GM21526 (cell line): ENCODE data around the gene TMTC4.
A peak's percentile ranks its signal among the peaks of the same experiment; 100 is the strongest.

ENCODE experiments used
- ATAC-seq: cut with Tn5 transposase; IDR thresholded peaks from one replicate; pipeline ENCODE4 v1.9.1; 2021; ENCODE audit warnings: moderate library complexity; ENCODE audit not compliant: unreplicated experiment, low FRiP score

Gene TMTC4

DNA sequence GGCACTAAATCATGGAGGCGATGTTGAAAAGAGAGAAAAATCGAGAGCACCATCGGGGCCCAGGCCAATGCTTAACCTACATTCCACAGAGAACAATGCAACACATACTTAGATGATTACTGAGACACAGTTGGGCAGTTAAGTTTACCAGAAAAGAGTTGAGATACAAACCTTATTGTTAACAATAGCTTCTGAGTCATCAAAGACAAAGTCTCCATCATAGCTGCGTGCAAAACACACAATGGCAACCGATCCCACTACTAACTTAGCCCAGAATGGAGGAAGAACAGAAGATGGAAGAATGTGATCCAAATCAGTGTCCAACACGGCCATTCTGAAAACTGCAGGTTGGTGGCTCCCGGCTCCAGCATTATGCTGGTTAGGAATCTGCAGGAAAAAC is 6.2 kb downstream of the TMTC4 start:
- no peak for ATAC-seq

DNA sequence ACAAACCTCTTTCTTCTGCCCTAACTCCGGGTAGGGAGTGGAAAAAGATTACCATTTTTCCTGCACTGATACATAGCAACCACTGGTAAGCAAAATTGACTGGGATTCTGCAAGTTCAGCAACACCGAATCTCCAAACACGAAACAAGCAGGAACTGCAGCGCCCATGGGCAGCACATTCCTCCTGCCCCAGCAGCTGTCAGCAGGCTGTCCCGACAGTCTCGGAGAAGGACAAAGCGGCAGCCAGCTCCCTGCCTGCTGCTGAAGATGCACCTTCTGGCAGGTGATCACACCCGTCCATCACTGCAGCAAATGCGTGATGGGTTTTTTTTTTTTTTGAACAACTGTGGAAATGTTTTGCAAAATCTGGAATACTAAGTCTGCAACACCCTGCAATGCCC is 6.7 kb downstream of the TMTC4 start:
- ATAC-seq, result no peak

DNA sequence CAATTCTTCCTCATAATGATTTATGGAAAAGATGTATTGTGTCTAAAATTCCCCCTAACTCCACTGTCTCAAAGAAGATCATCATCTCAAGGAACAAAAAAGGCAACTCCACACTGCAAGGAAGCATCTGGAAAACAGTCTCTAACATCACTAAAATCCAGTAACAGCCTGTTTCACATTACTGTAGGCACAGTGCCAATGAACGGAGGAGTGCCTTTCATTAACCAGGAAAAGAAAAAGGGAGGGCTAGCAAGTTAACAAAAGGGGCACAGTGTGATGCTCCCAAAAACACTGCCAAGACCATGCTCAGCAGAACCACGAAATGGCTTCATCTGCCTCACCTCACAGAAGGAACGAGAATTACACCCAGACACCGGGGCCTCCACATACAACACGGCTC is 8.5 kb downstream of the TMTC4 start:
- no peak for ATAC-seq

DNA sequence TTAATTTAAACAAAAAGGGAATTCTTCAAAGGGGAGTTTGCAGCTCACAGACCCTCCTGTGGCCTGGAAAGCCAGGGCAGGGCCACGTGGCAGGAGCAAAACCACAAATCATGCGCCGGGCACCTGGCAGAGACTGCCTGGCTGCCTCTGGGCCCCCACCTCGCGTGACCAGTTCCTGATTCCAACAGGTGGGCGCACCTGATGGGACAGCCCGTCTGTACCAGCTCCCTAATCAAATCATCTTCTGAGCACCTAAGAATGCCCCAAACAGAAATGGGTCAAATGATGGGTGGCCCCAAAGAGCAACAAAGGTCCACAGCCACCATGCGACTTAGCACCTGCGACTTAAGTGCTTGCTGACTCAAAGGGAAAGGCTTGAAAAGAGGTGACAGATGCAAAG is 9.2 kb downstream of the TMTC4 start:
- ATAC-seq, result no peak

DNA sequence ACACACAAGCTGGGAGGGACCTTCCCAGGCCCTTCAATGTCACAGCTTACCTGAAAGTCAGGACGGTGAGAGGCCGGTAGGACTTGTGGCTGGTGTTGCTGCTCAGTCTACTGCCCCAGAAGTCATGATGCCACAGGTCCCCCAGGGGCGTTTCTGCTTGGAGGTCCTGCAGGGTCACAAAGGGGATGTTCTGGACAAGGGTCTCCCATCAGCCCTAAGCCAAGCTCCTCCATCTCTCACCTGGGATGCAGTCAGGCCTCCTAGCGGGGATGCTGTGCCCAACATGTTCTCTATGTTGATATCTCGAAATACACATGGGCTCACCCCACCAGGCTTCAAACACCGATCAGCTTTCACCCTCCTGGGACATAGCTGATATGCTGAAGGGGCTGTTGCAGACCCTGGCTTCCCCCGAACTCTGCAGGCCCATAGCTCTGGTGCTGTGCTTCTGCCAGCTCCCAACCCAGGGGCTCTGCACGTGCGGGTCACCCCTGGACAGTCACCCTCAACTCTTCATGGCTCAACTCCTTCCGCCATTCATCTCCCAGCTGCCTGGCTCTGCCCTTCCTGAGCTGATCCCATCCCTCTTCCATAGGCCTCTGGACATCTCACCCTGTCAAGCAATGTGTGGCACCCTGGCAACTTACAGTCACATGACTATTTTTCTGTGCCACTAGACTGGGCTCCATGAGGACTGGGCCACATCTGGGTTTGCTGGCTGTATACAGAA is 10.3 kb downstream of the TMTC4 start:
- no peak for ATAC-seq

DNA sequence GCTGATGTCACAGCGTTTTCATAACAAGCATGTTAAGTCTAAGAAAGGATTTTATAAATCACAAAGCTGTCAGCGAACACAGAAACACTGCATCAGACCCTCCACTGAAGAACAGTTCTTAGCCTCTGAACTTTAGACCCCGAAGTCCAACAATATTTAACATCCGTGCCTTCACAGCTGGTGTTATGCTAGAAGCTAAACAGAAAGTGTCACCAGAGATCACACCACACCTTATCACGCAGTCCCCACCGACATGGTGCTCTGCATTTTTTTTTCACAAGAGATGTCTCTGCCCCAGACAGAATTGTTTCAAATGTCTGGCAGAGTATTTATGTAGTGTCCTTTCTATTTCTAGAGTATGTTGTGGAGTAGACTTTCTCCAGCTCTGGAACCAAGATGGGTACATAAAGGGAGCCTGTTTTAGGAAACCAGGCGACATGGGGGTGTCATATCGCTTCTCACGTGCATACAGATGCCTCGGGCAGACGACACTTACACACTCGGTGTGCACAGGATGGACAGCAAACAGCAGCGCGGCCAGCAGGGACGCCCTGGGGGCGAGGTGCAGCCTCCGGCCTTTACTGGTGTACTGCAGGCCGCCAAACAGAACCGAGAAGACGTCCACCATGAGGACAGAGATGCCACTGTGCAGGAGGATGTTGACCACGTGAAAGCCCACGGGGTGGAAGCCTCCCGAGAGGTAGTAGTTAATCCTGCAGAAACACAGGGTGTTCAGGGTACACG is 12.0 kb downstream of the TMTC4 start:
- ATAC-seq, result no peak

DNA sequence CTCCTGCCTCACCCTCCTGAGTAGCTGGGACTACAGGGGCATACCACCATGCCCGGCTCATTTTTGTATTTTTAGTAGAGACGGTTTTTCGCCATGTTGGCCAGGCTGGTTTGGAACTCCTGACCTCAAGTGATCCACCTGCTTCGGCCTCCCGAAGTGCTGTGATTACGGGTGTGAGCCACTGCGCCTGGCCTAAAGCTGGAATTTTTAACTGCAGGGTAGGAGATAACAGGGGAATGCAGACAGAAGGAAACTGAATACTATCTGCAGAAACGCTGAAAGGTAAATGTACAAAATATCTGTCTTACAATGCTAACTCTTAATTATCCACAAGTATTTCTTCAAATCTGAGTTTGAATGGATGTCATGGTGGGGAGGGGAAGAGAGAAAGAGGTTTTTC is 13.8 kb downstream of the TMTC4 start:
- ATAC-seq, result no peak

DNA sequence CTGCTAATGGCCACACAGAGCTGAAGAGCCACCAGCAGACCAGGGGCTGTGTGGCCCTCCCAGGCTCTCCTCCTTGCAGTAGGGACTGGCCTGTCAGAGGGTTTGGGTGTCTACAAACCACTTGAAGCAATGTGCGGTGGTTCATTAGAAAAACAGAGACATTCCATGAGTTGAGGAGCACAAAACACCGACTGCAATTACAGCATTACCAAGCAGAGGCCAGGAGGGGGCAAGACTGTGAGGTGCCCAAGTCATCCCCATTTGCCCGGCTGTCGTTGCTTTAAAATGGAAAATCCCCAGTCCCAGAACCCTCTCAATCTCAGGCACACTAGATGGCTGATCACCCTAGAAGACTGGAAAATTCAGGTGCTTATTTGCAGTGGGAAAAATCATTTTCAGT is 15.0 kb downstream of the TMTC4 start:
- no peak for ATAC-seq

DNA sequence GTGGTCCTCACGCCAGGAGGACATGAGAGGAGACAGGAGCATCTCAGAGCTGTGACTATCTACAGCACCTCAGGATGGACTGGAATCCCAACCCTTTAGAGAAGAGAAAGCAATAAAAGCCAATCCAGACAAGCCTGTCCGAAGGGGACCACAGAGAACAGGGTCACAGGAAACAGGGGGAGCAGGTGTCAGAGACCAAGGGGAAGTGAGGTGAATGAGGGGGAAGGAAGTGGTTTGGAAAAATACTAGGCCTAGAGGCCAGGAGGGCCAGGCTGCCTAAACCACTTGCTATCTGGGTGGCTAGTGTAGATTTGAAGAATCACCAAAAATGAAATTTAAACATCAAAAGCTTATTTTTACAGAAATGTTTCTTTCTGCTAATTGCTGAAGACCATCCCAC is 16.2 kb downstream of the TMTC4 start:
- ATAC-seq, result peak; percentile 88

DNA sequence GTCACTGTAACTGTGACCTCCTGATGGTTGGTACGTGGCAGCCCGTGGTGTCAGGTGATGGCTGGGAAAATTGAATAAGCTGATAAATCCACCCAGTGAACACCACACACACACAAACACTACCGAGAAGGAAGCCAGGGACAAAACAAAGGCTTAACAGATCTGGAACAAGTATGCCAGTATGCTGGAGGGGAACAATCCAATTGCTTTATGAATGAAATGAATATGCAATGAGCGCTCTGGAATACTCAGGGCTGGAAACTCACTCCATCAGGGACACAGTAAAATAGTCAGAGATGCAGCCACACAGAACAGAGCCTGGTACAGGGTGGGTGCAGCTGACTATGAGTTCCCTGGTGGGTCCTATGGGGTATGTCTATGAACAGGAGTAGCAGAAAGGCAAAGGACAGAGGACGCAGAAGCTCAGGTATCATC is 16.7 kb downstream of the TMTC4 start:
- no peak for ATAC-seq

DNA sequence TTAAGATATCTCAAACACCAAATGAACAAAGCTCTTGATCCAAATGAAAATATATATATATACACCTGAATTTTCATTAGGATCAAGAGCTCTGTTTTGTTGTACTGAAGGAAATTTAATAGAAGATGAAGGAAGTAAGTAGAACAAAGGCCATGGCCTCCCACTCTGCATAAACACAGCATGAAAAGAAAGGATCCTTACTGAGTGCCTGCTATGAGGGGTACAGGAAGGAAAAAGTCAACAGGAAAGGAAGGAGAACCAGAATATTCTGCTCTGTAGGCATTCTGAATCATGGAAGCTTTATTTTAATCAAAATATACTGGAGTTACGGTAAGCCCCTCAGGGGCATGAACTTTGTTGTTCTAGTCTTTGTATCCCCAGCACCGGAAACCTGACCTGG is 22.1 kb downstream of the TMTC4 start:
- no peak for ATAC-seq

DNA sequence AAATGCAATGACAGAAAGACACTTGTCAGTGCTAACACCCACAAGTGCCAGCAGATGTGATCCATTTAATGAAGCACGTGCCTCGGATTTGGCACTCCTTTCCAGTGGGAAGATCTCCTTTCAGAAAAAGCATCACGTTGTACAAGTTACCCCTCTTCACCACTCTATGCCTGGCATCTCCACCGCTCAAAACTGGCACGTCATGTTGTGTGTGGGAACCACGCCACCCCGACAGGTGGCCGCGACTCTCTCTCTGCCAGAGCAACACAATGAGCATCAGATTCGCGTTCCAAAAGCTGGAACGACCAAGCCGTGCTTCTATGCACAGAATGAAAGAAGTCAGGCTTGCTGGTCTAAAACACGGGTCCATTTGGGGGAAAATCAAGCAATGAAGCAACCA is 24.3 kb downstream of the TMTC4 start:
- no peak for ATAC-seq

DNA sequence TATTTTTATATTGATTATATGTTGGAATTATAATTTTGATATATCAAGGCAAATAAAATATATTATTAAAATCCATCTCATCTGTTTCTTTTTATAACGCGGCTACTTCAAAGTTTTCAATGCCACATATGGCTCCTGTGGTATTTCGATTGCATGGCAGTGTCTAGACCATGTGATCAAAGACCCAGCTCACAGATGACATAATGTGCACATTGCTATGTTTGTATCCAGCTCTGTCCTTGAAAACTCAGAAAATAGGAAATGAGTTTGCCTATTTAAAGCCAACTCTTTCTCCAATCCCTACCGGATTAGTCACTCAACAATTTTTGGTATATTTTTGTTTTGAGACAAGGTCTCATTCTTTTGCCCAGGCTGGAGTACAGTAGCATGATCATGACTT is 26.2 kb downstream of the TMTC4 start:
- ATAC-seq, result no peak

DNA sequence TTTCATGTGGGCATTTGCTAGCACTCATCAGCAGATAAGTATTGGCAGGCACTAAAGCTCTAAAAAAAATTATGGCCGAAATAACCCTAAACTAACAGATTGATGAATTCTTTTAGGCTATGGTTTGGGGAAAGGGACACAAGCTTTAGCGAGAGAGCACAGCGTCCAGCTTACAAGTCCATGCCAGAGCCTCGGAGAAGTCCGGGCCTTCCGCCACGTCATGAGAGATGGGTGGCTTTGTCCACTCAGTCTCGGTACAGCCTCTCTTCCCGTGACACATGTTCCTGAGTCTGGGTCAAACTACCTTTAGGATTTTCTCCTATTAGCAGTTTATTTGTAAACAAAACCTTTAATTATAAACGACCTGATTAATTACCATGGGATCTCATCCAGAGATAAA is 27.7 kb downstream of the TMTC4 start:
- ATAC-seq, result no peak

DNA sequence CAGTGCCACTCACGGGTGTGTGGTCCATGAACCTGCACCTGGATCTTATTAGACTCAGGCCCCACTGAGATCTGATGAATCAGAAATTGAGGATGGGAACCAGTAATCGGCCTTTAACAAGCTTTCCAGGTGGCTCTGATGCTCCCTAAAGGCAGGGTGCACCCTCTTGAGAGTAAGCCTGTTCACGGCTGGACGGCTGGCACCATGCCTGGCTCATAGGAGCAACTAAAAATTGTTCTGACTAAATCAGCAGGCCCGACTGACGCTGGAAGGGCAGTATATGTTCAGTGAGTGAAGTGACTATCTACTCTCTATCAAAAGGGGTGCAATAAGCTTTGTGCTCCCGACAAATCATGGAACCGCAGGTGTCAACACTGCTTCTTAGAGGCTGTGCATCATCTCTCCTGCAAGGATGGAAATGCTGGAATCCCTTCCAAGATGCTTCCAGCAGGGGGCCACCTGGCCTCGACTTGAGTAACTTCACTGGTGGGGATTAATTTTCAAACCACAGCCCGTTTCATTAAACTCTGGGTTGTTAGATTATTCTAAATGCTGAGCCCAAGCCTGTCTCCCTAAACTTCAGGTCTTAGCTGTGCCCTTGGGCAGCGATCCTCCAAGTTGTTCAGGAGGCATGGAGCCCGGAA is 28.4 kb downstream of the TMTC4 start:
- no peak for ATAC-seq

DNA sequence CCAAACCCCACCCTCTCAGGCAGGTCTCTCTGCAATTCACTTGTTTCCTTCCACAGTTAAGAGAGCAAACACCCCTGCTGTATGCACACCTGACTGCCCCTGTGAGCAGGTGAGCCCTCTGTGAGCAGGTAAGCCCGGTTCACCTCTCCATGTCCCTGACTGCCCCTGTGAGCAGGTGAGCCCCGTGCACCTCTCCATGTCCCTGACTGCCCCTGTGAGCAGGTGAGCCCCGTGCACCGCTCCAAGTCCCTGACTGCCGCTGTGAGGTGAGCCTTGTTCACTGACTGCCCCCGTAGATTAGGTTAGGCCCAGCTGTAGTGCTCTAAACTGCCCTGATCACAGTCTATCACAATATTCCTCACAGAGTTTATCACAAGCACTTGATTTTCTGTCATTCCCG is 29.2 kb downstream of the TMTC4 start:
- no peak for ATAC-seq

DNA sequence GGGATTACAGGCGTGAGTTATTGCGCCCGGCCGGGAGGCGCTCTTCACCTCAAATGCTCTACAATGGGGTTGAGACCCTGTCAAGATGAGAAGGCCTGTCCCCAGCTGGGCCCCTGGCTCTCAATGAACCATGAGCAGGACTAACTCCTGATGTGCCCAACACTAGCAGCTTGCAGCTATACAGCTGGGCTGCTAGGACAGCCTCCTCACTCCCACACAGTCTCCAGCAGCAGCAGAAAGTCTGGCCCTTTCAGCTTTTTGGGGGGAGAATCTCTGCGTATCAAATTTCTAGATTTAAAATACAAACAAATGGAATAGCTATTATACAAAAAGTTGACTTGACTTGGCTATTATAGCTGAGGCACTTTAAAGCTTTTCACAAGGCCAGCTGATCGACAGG is 30.2 kb downstream of the TMTC4 start:
- ATAC-seq, result no peak

DNA sequence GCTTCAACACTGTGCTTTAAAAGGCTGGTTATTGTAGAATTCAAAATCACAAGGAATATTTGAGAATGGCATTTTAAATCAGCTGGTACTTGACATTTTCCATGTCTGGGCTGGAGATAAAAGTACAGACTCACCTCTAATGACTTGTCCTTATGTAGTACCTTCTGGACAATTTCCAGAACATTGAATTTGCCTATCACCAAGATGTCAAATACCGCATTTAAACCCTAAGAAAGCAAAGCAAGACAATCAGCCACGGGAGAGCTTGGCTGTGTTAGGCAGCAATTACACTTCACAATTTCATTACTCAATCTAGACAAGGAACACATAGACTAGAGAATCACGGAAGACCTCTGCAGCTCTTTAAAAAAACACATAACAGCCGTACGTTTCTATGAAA is 36.8 kb downstream of the TMTC4 start:
- ATAC-seq, result no peak

DNA sequence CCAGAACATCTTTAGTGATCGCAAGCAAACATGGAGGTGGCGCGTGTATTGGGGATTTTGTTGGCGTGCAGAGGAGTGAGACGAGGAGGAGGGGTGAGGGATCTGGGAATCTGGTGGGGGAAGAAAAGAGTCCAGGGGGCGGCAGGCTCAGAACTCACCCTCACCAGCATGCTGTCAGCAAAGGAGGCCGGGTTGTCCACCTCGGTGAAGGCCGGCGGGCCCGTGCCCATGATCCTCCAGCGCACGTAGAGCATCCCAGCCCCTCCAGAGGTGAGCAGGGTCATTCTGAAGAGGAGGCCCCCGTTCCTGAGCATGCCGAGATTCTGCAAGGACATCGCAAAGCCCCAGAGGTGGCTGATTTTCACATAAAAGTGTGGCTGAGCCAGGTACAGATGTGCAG is 37.2 kb downstream of the TMTC4 start:
- ATAC-seq, result no peak

DNA sequence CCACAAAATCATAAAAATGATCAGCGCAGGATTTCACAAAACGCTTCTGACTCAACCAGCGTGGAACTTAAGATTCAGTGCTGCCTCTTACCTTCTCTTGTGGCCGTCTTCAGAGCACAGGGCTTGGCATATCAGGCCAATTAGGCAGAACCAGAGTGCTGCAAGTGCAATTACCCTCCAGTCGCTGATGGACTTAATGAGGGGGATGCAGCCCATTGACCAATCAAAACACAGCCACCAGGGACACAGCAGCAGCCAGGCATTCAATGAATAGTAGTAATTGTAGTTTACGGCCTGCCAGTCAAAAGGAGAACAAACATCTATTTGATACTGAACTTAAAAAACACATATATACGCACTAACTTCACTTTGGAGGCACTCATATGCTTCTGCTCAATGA is 38.2 kb downstream of the TMTC4 start:
- no peak for ATAC-seq

DNA sequence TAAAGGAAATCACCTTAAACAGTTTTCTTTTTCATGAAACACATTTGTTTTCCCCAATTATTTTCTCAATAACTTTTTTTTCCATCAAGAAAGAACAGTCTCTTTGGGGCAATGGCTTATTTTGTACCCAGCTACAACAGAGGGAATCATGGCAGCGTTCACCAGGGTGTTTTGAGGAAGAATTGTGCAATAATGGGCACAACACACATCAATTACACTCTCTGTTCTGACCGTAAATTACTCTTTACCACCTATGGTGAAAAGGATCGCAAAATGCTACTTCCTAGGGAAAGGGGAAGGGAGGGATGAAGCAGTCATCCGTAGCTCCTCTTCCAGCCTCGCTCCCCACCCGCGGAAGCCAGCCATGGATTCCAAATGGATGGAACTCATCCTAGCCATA is 38.6 kb downstream of the TMTC4 start:
- ATAC-seq, result no peak

DNA sequence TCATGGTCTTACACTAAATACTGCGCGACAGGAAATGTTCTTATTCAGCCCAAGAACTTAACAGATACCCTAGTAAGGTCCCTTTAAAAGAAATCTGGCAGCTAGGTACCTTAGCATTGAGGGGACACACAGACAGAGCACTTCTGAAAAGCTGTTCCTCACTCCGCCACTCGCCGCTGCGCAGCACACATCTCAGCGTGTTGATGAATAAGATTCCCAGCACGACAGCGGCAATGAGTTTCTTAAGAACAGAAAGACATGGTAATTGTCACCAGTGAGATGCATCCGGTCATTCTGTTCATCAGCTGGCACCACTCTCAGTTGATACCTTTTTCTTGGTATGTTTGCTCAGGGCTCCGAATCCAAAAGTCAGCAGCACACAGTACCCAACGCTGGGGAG is 39.9 kb downstream of the TMTC4 start:
- no peak for ATAC-seq
